ENCODE results near the gene DOCK3.
"Not testable (repeated sequence)": the region's sequence is repeated elsewhere in the genome, so short reads cannot be mapped to it uniquely, and the experiment has no call there.

The DOCK3 gene

GRCh38 chr3:50759015-50759414, 84.3 kb downstream of the DOCK3 start:
- H3K36me3 ChIP-seq (replicated peaks; ENCODE audit: insufficient read depth, low read length): no peaks in the 10 kb centered on the region

GRCh38 chr3:50777680-50778079, 103.0 kb downstream of the DOCK3 start:
- H3K4me3 ChIP-seq (ENCODE audit: low read length): no peak overlapping the region
- H3F3A ChIP-seq (ENCODE audit: insufficient read depth, low read length): no peaks in the 10 kb centered on the region
- no peaks in the 10 kb centered on the region for H3K36me3 ChIP-seq (replicated peaks; ENCODE audit: insufficient read depth, low read length)
- H2AFZ ChIP-seq (ENCODE audit: low read length): no peak overlapping the region
- H3K9me2 ChIP-seq (replicated peaks; ENCODE audit: insufficient read depth, low read length): no peaks in the 10 kb centered on the region
- H4K20me1 ChIP-seq (ENCODE audit: insufficient read depth, low read length): no peaks in the 10 kb centered on the region
- no peak for DNase-seq
- no peak overlapping the region for H3K4me2 ChIP-seq (ENCODE audit: low read depth, low read length)
- no peak for TF ChIP-seq CTCF (IDR thresholded peaks at IDR 0.05; ENCODE audit: low read length)
- TF ChIP-seq EZH2phosphoT487 (IDR thresholded peaks at IDR 0.05; ENCODE audit: low read length): no peak
- no peak for TF ChIP-seq EZH2 (optimal IDR thresholded peaks at IDR 0.05; ENCODE audit: low read depth, low read length)
- no peaks in the 10 kb centered on the region for H3K27me3 ChIP-seq (replicated peaks; ENCODE audit: insufficient read depth, low read length)
- no peaks in the 10 kb centered on the region for H3K79me2 ChIP-seq (ENCODE audit: low read length)
- no peak overlapping the region for H3K27ac ChIP-seq (ENCODE audit: low read length)
- no peaks in the 10 kb centered on the region for H3K9me3 ChIP-seq (replicated peaks; ENCODE audit: insufficient read depth, low read length)
- no peaks in the 10 kb centered on the region for H3K4me1 ChIP-seq (ENCODE audit: low read length)
- no peak overlapping the region for H3K9ac ChIP-seq (ENCODE audit: low read length)

More at GRCh38 chr3:50759015-50759414, 84.3 kb downstream of the DOCK3 start:
- no peaks in the 10 kb centered on the region for H3K4me1 ChIP-seq (ENCODE audit: low read length)
- H3K79me2 ChIP-seq (ENCODE audit: low read length): no peaks in the 10 kb centered on the region
- DNase-seq: no peak
- H3K9ac ChIP-seq (ENCODE audit: low read length): no peak overlapping the region
- no peak overlapping the region for H2AFZ ChIP-seq (ENCODE audit: low read length)
- H3K27ac ChIP-seq (ENCODE audit: low read length): no peak overlapping the region
- TF ChIP-seq CTCF (IDR thresholded peaks at IDR 0.05; ENCODE audit: low read length): no peak
- TF ChIP-seq EZH2 (optimal IDR thresholded peaks at IDR 0.05; ENCODE audit: low read depth, low read length): no peak
- TF ChIP-seq EZH2phosphoT487 (IDR thresholded peaks at IDR 0.05; ENCODE audit: low read length): no peak
- no peaks in the 10 kb centered on the region for H3K9me2 ChIP-seq (replicated peaks; ENCODE audit: insufficient read depth, low read length)
- H3K9me3 ChIP-seq (replicated peaks; ENCODE audit: insufficient read depth, low read length): no peaks in the 10 kb centered on the region
- H3K4me3 ChIP-seq (ENCODE audit: low read length): no peak overlapping the region
- no peaks in the 10 kb centered on the region for H3K27me3 ChIP-seq (replicated peaks; ENCODE audit: insufficient read depth, low read length)
- no peaks in the 10 kb centered on the region for H4K20me1 ChIP-seq (ENCODE audit: insufficient read depth, low read length)
- no peaks in the 10 kb centered on the region for H3F3A ChIP-seq (ENCODE audit: insufficient read depth, low read length)
- no peak overlapping the region for H3K4me2 ChIP-seq (ENCODE audit: low read depth, low read length)

GRCh38 chr3:50781766-50782165, 107.0 kb downstream of the DOCK3 start:
- H3K27ac ChIP-seq (ENCODE audit: low read length); H2AFZ ChIP-seq (ENCODE audit: low read length); H3K4me1 ChIP-seq (ENCODE audit: low read length); H3K4me2 ChIP-seq (ENCODE audit: low read depth, low read length); H3K9ac ChIP-seq (ENCODE audit: low read length); H3K4me3 ChIP-seq (ENCODE audit: low read length); H3K9me3 ChIP-seq (replicated peaks; ENCODE audit: insufficient read depth, low read length); DNase-seq; H3K79me2 ChIP-seq (ENCODE audit: low read length); H3K36me3 ChIP-seq (replicated peaks; ENCODE audit: insufficient read depth, low read length); H3K27me3 ChIP-seq (replicated peaks; ENCODE audit: insufficient read depth, low read length); H3F3A ChIP-seq (ENCODE audit: insufficient read depth, low read length); H4K20me1 ChIP-seq (ENCODE audit: insufficient read depth, low read length); H3K9me2 ChIP-seq (replicated peaks; ENCODE audit: insufficient read depth, low read length): not testable (repeated sequence)

GRCh38 chr3:50786631-50787030, 111.9 kb downstream of the DOCK3 start:
- H3K36me3 ChIP-seq (replicated peaks; ENCODE audit: insufficient read depth, low read length): no peaks in the 10 kb centered on the region
- no peak overlapping the region for H2AFZ ChIP-seq (ENCODE audit: low read length)
- no peaks in the 10 kb centered on the region for H3K9me2 ChIP-seq (replicated peaks; ENCODE audit: insufficient read depth, low read length)
- no peak for DNase-seq
- H3K9me3 ChIP-seq (replicated peaks; ENCODE audit: insufficient read depth, low read length): no peaks in the 10 kb centered on the region
- no peaks in the 10 kb centered on the region for H3F3A ChIP-seq (ENCODE audit: insufficient read depth, low read length)
- no peak for TF ChIP-seq EZH2 (optimal IDR thresholded peaks at IDR 0.05; ENCODE audit: low read depth, low read length)
- TF ChIP-seq CTCF (IDR thresholded peaks at IDR 0.05; ENCODE audit: low read length): no peak
- no peak for TF ChIP-seq EZH2phosphoT487 (IDR thresholded peaks at IDR 0.05; ENCODE audit: low read length)
- no peaks in the 10 kb centered on the region for H3K27me3 ChIP-seq (replicated peaks; ENCODE audit: insufficient read depth, low read length)
- no peak overlapping the region for H3K4me2 ChIP-seq (ENCODE audit: low read depth, low read length)
- H3K4me1 ChIP-seq (ENCODE audit: low read length): no peaks in the 10 kb centered on the region
- no peak overlapping the region for H3K4me3 ChIP-seq (ENCODE audit: low read length)
- H3K27ac ChIP-seq (ENCODE audit: low read length): no peak overlapping the region
- H3K79me2 ChIP-seq (ENCODE audit: low read length): no peaks in the 10 kb centered on the region
- no peaks in the 10 kb centered on the region for H4K20me1 ChIP-seq (ENCODE audit: insufficient read depth, low read length)
- no peak overlapping the region for H3K9ac ChIP-seq (ENCODE audit: low read length)

- H4K20me1 ChIP-seq (ENCODE audit: insufficient read depth, low read length); H3K36me3 ChIP-seq (replicated peaks; ENCODE audit: insufficient read depth, low read length); H3K9me3 ChIP-seq (replicated peaks; ENCODE audit: insufficient read depth, low read length); DNase-seq; H3K27ac ChIP-seq (ENCODE audit: low read length); H2AFZ ChIP-seq (ENCODE audit: low read length); H3K9ac ChIP-seq (ENCODE audit: low read length); H3K9me2 ChIP-seq (replicated peaks; ENCODE audit: insufficient read depth, low read length); H3K79me2 ChIP-seq (ENCODE audit: low read length); H3K4me2 ChIP-seq (ENCODE audit: low read depth, low read length); H3K4me1 ChIP-seq (ENCODE audit: low read length); H3F3A ChIP-seq (ENCODE audit: insufficient read depth, low read length); H3K4me3 ChIP-seq (ENCODE audit: low read length); H3K27me3 ChIP-seq (replicated peaks; ENCODE audit: insufficient read depth, low read length): not testable (repeated sequence)
These were observed 116.2 kb downstream of the DOCK3 start for GRCh38 chr3:50790894-50791293.
